Thymus (tissue), 2 donors: ENCODE results near the gene PDCD5. TPM values are rescaled to one million over a fixed set of nuclear protein-coding genes. Genes with fewer than 3 reads are reported as not detected.

Experiments used
- polyA plus RNA-seq: library from polyadenylated mRNA; stranded (reverse); fragments of 200-250 nt; gene quantifications from one replicate; pipeline ENCODE4 v1.2.3, GENCODE V29; 2013
- total RNA-seq: library from RNA; stranded (reverse); fragments of 120-200 nt; gene quantifications from one replicate; pipeline ENCODE4 v1.2.4, GENCODE V29; 2013
- donor health status: healthy.

The PDCD5 gene
- total and polyA plus RNA-seq, 2 donors = 92.6 to 122 TPM

Other genes with a start within 250 kb of the PDCD5 start
- 8.0 TPM for gene ZNF507, start 235.6 kb upstream of the PDCD5 start, total RNA-seq
- 8.3 TPM for gene ZNF507, start 235.6 kb upstream of the PDCD5 start, polyA plus RNA-seq
- 7.8 TPM for gene DPY19L3, start 175.4 kb upstream of the PDCD5 start, total RNA-seq
- gene DPY19L3, start 175.4 kb upstream of the PDCD5 start, polyA plus RNA-seq = 11.9 TPM
- 25.8 TPM for gene ANKRD27, start 94.0 kb downstream of the PDCD5 start, total RNA-seq
- gene ANKRD27, start 94.0 kb downstream of the PDCD5 start, polyA plus RNA-seq = 19.1 TPM
- 0.76 TPM for gene RGS9BP, start 94.7 kb downstream of the PDCD5 start, total RNA-seq
- gene RGS9BP, start 94.7 kb downstream of the PDCD5 start, polyA plus RNA-seq = 0.11 TPM
- gene NUDT19, start 110.6 kb downstream of the PDCD5 start, total RNA-seq = 3.7 TPM
- 11.1 TPM for gene NUDT19, start 110.6 kb downstream of the PDCD5 start, polyA plus RNA-seq
- gene TDRD12, start 138.6 kb downstream of the PDCD5 start, total RNA-seq = 2.6 TPM
- gene TDRD12, start 138.6 kb downstream of the PDCD5 start, polyA plus RNA-seq = 0.48 TPM